OCI-LY7 (cell line): Measurements from ENCODE around the gene PDLIM1.

Source experiments
- EZH2phosphoT487 ChIP-seq: fragments of 200-600 bp; sonication (generic); IDR thresholded peaks from 2 replicates; pipeline ENCODE4 v1.6.1; 2018; ENCODE audit warnings: low read depth, borderline replicate concordance, mild to moderate bottlenecking, mixed run types, antibody characterized with exemption, low read length, moderate library complexity, mixed read lengths
- TF ChIP-seq, protein P1 (sequence below): fragments of 200-600 bp; sonication (generic); conservative IDR thresholded peaks from 2 replicates; pipeline ENCODE4 v1.5.1; 2014; ENCODE audit warnings: mild to moderate bottlenecking, antibody characterized with exemption, low read length, moderate library complexity, mixed read lengths

DNA sequence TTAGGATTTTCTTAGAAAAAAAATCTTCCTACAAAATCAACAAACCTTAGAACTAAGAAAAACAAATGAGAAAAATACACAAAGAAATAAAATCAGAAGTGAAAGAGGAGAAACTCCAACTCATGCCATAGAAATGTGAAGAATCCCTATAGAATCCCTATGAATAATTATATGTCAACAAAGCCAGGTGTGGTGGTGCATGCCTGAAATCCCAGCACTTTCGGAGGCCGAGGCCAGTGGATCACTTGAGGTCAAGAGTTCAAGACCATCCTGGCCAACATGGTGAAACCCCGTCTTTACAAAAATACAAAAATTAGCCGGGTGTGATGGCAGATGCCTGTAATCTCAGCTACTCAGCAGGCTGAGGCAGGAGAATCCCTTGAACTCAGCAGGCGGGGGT, 69.7 kb downstream of the PDLIM1 start:
- TF ChIP-seq, protein P1, sequence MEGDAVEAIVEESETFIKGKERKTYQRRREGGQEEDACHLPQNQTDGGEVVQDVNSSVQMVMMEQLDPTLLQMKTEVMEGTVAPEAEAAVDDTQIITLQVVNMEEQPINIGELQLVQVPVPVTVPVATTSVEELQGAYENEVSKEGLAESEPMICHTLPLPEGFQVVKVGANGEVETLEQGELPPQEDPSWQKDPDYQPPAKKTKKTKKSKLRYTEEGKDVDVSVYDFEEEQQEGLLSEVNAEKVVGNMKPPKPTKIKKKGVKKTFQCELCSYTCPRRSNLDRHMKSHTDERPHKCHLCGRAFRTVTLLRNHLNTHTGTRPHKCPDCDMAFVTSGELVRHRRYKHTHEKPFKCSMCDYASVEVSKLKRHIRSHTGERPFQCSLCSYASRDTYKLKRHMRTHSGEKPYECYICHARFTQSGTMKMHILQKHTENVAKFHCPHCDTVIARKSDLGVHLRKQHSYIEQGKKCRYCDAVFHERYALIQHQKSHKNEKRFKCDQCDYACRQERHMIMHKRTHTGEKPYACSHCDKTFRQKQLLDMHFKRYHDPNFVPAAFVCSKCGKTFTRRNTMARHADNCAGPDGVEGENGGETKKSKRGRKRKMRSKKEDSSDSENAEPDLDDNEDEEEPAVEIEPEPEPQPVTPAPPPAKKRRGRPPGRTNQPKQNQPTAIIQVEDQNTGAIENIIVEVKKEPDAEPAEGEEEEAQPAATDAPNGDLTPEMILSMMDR = no peak
- TF ChIP-seq EZH2phosphoT487 = no peak
